NCI-H1048 (cell line): ENCODE measurements around the gene ARMH4.

Source experiments
- DNase-seq: peaks from one replicate; lab custom pipeline; 2025; lab: John Stamatoyannopoulos, UW

ARMH4 gene, protein sequence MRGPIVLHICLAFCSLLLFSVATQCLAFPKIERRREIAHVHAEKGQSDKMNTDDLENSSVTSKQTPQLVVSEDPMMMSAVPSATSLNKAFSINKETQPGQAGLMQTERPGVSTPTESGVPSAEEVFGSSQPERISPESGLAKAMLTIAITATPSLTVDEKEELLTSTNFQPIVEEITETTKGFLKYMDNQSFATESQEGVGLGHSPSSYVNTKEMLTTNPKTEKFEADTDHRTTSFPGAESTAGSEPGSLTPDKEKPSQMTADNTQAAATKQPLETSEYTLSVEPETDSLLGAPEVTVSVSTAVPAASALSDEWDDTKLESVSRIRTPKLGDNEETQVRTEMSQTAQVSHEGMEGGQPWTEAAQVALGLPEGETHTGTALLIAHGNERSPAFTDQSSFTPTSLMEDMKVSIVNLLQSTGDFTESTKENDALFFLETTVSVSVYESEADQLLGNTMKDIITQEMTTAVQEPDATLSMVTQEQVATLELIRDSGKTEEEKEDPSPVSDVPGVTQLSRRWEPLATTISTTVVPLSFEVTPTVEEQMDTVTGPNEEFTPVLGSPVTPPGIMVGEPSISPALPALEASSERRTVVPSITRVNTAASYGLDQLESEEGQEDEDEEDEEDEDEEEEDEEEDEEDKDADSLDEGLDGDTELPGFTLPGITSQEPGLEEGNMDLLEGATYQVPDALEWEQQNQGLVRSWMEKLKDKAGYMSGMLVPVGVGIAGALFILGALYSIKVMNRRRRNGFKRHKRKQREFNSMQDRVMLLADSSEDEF

GRCh38 chr14:58152014-58152857 is at the start of gene ARMH4:
Gene ARMH4, minus strand, starts transcription at chr14:58152213. Its CDS starts 12,855 bp downstream, at chr14:58139358.
- DNase-seq, result peak; percentile 67

- DNase-seq, result no peak
Observed at GRCh38 chr14:58200846-58201245, 48.8 kb upstream of the ARMH4 start.

GRCh38 chr14:58200480-58200841 is 48.4 kb upstream of the ARMH4 start:
- DNase-seq, result no peak

DNA sequence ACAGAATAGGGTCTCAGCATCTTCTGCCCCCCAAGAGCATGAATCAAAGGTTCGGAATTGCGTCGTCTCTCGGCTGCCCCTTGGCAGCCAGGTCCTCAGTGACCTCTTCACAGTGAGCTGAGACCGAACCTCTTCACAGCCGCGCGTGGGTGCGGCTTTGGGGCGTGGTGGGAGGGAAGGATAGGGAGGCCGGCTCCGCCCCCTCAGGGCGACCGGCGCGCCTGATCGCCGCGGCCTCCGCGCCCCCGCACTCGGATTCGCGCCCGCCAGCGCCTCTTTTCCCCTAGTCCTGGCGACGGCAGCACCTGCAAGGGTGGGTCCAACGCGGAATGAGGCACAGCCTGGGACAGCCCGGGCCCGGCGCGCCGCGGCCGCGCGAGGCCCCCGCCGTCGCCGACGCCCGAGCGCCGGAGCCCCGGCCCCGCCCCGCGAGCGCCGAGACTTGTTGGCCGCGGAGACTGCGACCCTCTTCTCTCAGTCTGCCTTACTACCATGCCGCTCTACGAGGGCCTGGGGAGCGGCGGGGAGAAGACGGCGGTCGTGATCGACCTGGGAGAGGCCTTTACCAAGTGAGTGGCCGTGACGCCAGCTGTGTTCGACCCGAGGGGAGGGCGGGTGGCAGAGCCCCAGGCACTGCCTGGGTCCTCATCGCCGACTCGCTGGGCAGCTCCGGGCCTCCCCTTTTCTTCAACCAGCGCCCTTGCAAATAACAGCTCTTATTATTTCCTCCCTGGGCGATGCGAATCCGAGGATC is 47.9 kb upstream of the ARMH4 start, which contains the start of gene ACTR10:
Gene ACTR10, plus strand, starts transcription at position 424 of the 754 bp plus-strand sequence. Its CDS starts 69 bp downstream, at position 493.
- peak; percentile 76 for DNase-seq

GRCh38 chr14:58198086-58198485 is 46.1 kb upstream of the ARMH4 start:
- DNase-seq, result no peak

DNA sequence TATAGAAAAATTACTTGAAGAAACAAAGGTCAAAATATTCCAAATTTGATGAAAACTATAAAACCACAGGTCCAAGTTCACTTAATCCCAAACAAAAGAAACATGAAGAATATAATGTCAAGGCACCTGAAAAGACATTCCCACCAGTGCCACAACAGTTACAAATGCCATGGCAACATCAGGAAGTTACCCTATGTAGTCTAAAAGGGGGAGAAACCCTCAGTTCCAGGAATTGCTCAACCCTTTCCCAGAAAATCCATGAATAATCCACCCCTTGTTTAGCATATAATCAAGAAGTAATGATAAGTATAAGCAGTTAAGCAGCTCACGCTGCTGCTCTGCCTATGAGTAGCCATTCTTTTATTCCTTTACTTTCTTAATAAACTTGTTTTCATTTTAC is 44.2 kb upstream of the ARMH4 start:
- no peak for DNase-seq

DNA sequence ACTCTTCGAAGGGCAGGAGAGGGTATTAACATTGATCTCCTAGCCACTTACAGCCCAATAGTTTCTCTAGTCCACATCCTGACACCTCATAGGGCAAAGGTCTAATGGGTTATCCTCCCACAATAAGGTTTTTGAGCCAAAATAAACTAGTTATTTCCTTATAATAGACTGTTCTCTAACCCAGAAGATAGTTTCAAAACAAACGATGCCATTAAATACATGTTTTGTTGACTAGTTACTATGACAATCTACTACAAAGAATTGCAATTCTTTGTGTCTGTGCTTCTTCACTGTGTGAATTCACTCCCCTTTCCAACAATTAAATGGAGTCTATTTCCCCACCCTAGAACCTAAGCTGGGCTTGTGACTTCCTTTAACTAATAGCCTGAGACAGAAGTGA is 41.5 kb upstream of the ARMH4 start:
- DNase-seq, result no peak

- no peak for DNase-seq
Observed at GRCh38 chr14:58191763-58192601, 40.0 kb upstream of the ARMH4 start.

GRCh38 chr14:58189176-58189575 is 37.2 kb upstream of the ARMH4 start:
- DNase-seq, result no peak

GRCh38 chr14:58177125-58177524 is 25.1 kb upstream of the ARMH4 start:
- DNase-seq, result no peak

GRCh38 chr14:58171090-58171489 is 19.1 kb upstream of the ARMH4 start:
- DNase-seq, result peak; percentile 52

GRCh38 chr14:58167891-58168290 is 15.9 kb upstream of the ARMH4 start:
- DNase-seq, result no peak

DNA sequence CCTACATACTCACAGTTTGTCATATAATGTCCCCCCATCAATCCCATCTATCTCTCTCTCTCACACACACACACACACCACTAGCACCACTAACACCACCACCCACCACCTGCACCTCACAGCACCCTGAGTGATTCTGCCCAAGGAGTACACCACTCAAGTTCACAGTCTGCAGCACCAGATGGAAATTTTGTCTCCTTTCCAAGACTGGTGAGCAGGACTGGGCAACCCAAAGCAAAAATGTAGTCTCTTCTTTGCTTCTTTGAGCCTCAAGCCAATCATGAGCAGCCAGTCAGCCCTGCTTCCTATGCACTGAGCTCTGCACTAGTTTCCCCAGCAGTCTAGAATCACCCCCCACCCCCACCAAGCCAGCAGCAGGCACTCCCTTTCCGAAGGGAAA is 15.0 kb upstream of the ARMH4 start:
- DNase-seq, result no peak

DNA sequence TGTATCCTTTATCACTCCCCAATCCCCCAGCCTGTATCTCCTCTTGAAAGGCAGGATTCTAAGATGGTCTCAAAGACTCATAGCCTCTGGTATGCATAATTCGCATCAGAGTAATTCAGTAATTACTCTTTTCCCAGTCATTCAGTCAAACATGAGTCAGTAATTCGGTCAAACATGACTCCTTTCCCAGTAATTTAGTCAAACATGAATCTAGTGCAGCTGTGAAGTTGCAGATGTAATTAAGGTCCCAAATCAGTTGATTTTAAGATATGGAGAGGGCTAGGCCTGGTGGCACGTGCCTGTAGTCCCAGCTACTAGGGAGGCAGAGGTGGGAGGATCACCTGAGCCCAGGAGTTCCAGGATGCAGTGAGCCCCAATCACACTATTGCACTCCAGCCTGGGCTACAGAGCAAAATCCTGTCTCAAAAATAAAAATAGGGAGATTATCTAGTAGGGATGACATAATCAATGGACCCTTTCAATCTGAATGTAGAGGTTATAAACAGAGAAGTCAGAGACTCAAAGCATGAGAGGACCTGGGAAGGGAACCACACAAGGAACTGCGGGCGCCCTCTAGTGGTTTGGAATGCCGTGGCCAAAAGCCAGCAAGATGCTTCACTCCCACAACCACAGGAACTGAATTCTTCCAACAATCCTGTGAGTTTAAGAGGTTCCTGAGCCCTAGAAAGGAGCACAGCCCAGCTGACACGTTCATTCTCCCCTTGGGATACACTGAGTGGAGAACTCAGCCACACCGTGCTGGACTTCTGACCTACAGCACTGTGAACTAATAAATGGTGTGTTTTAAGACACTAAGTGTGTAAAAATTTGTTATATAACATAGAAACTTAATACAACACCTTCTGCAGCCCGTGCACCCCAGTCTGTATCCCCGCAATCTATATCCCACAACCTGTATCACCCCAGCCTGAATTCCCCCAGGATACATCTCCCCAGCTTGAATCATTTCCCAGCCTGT is 14.3 kb upstream of the ARMH4 start:
- peak; percentile 30 for DNase-seq

DNA sequence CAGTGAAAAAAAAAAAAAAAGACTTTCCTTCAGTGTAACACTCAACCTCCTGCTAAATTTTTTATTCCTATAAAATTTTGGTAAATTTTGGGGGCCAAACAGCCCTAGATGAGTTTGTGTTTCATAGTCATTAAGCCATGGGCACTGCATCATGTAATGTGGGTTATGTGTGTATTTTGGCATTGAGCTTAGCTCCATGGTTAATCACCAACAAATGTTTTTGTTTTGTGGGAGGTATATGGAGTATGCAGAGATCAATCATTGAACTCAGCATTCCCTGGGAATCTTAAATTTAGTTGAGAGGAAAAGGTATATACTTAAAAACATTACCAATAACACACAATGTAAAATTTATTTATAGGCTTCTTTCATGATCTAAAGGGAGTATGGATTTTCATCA is 8.5 kb upstream of the ARMH4 start:
- no peak for DNase-seq

DNA sequence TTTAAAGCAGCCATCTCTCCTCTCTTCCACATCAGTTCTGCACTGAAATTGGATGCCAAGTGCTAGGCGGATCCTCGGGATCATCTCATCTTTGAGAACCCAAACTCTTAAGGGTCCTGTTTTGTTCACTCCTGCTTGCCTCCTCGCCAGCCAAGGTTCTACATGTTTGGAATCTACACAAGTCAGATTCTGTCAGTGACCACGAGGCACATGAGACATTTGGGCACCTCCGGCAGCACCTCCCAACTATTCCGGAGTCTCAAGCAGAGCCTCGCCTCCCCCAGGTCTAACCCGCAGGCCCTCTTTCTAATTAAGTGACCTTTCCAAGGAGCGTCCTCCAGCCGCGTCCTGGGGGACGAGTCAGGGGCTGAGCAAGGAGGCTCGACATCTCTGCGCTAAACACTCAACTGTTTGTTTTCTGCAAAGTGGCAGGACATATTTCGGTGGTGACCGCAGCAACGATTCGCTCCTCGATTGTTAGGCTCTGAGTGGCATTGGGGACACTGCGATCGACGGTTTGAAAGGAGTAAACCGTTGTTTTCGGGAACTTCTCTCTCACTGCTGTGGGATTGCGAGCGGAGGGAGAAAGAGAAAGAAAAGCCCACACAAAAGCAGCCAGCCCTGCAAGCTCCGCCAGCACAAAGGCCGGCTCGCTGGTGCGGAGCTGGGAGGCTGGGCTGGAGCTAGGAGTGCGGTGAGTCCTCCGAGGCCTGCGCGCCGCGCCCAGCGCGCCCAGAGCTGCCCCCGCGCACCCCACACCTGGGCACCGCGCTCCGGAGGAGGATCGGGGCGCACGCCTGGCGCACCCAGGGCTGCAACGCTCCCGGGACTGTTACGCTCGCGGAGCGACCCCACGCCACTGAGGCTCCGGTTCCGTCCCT is 640 bp downstream of the ARMH4 start:
- DNase-seq, result no peak

GRCh38 chr14:58150243-58150805 is 1.7 kb downstream of the ARMH4 start:
- no peak for DNase-seq

- no peak for DNase-seq
Observed at GRCh38 chr14:58149196-58149595, 2.8 kb downstream of the ARMH4 start.
